H9 (cell line): ENCODE results near the gene MOSMO. TPM values are rescaled to one million over a fixed set of nuclear protein-coding genes. Genes with fewer than 3 reads are reported as not detected.

ENCODE experiments used
- DNase-seq: peaks from one replicate; pipeline ENCODE4 v3.0.0-alpha.2; 2017
- H2AFZ ChIP-seq: one replicate; pipeline ENCODE4 v1.6.1; 2013; ENCODE audit warnings: mild to moderate bottlenecking, low read length, control low read depth, moderate library complexity
- H2AK5ac ChIP-seq: 2 replicates; pipeline ENCODE4 v1.6.1; 2013; ENCODE audit warnings: low read length, control low read depth, mixed read lengths; ENCODE audit not compliant: insufficient read length
- H2BK120ac ChIP-seq: one replicate; pipeline ENCODE4 v1.6.1; 2013; ENCODE audit warnings: low read depth, mild to moderate bottlenecking, low read length, control low read depth, inconsistent platforms; ENCODE audit not compliant: poor library complexity, severe bottlenecking
- H2BK12ac ChIP-seq: 2 replicates; pipeline ENCODE4 v1.6.1; 2013; ENCODE audit warnings: low read length, control low read depth, mixed read lengths, low read depth; ENCODE audit not compliant: insufficient read length
- H2BK15ac ChIP-seq: 2 replicates; pipeline ENCODE4 v1.6.1; 2013; ENCODE audit warnings: low read depth, low read length, control low read depth
- H2BK20ac ChIP-seq: one replicate; pipeline ENCODE4 v1.6.1; 2013; ENCODE audit warnings: low read depth, mild to moderate bottlenecking, low read length, control low read depth, inconsistent platforms; ENCODE audit not compliant: poor library complexity, severe bottlenecking
- H2BK5ac ChIP-seq: 2 replicates; pipeline ENCODE4 v1.6.1; 2013; ENCODE audit warnings: low read length, control low read depth, mixed read lengths; ENCODE audit not compliant: insufficient read length
- H3K14ac ChIP-seq: 2 replicates; pipeline ENCODE4 v1.6.1; 2013; ENCODE audit warnings: low read length, control low read depth; ENCODE audit not compliant: insufficient read depth
- H3K18ac ChIP-seq: 2 replicates; pipeline ENCODE4 v1.6.1; 2013; ENCODE audit warnings: low read depth, mild to moderate bottlenecking, mixed read lengths, low read length, control low read depth; ENCODE audit not compliant: insufficient read length
- H3K23ac ChIP-seq: 2 replicates; pipeline ENCODE4 v1.6.1; 2013; ENCODE audit warnings: low read length, control low read depth, mixed read lengths, low read depth; ENCODE audit not compliant: insufficient read length
- H3K23me2 ChIP-seq: 2 replicates; pipeline ENCODE4 v1.6.1; 2013; ENCODE audit warnings: low read depth, mild to moderate bottlenecking, mixed read lengths, low read length, control low read depth; ENCODE audit not compliant: insufficient read length, poor library complexity, severe bottlenecking
- H3K27ac ChIP-seq: 2 replicates; pipeline ENCODE4 v1.5.1; 2013; ENCODE audit warnings: low read length, control low read depth, mixed read lengths, low read depth; ENCODE audit not compliant: insufficient read length
- H3K27me3 ChIP-seq: 2 replicates; pipeline ENCODE4 v1.6.1; 2013; ENCODE audit warnings: low read length, control low read depth, inconsistent platforms; ENCODE audit not compliant: insufficient read depth
- H3K4ac ChIP-seq: 2 replicates; pipeline ENCODE4 v1.6.1; 2013; ENCODE audit warnings: low read depth, mild to moderate bottlenecking, control low read depth, inconsistent platforms, low read length, moderate library complexity
- H3K4me1 ChIP-seq: 2 replicates; pipeline ENCODE4 v1.6.1; 2013; ENCODE audit warnings: low read length, control low read depth, inconsistent platforms; ENCODE audit not compliant: insufficient read depth
- H3K4me2 ChIP-seq: 2 replicates; pipeline ENCODE4 v1.6.1; 2013; ENCODE audit warnings: low read length, control low read depth, mixed read lengths; ENCODE audit not compliant: insufficient read length, insufficient read depth
- H3K56ac ChIP-seq: 2 replicates; pipeline ENCODE4 v1.6.1; 2013; ENCODE audit warnings: low read depth, mild to moderate bottlenecking, mixed read lengths, low read length, control low read depth; ENCODE audit not compliant: insufficient read length
- H3K79me1 ChIP-seq: 2 replicates; pipeline ENCODE4 v1.6.1; 2013; ENCODE audit warnings: low read depth, mild to moderate bottlenecking, moderate library complexity, low read length, control low read depth, inconsistent platforms; ENCODE audit not compliant: insufficient read depth, poor library complexity, severe bottlenecking
- H3K79me2 ChIP-seq: 2 replicates; pipeline ENCODE4 v1.6.1; 2013; ENCODE audit warnings: low read length, control low read depth, inconsistent platforms; ENCODE audit not compliant: insufficient read depth
- H3K9ac ChIP-seq: 2 replicates; pipeline ENCODE4 v1.6.1; 2013; ENCODE audit warnings: low read length, control low read depth, mixed read lengths; ENCODE audit not compliant: insufficient read length; ENCODE audit errors: extremely low read depth
- H3K9me3 ChIP-seq: one replicate; pipeline ENCODE4 v1.6.1; 2013; ENCODE audit warnings: low read depth, low read length, inconsistent platforms; ENCODE audit not compliant: control insufficient read depth
- H3T11ph ChIP-seq: one replicate; pipeline ENCODE4 v1.6.1; 2013; ENCODE audit warnings: mild to moderate bottlenecking, low read length, control low read depth, inconsistent platforms
- H4K20me1 ChIP-seq: one replicate; pipeline ENCODE4 v1.6.1; 2013; ENCODE audit not compliant: control insufficient read depth, insufficient read length, insufficient read depth
- H4K5ac ChIP-seq: 2 replicates; pipeline ENCODE4 v1.6.1; 2013; ENCODE audit warnings: low read depth, mild to moderate bottlenecking, mixed read lengths, low read length, control low read depth; ENCODE audit not compliant: insufficient read length
- H4K8ac ChIP-seq: replicated peaks from 2 replicates; pipeline ENCODE4 v1.6.1; 2013; ENCODE audit warnings: low read length, control low read depth, mixed read lengths, low read depth; ENCODE audit not compliant: insufficient read length
- H4K91ac ChIP-seq: 2 replicates; pipeline ENCODE4 v1.6.1; 2013; ENCODE audit warnings: low read depth, mild to moderate bottlenecking, moderate library complexity, mixed read lengths, low read length, control low read depth; ENCODE audit not compliant: insufficient read length
- H3K27ac Mint-ChIP-seq, 3 experiments: 2 replicates in 2 of 3; 3 replicates in 1 of 3; pipeline ENCODE4 v1.8.0; 2020 to 2021; ENCODE audit warnings: mixed read lengths in 3 of 3, mild to moderate bottlenecking in 1 of 3, moderate library complexity in 1 of 3
- H3K27me3 Mint-ChIP-seq: 2 replicates; pipeline ENCODE4 v1.8.0; 2021; ENCODE audit warnings: low read depth, mild to moderate bottlenecking, moderate library complexity, mixed read lengths
- H3K36me3 Mint-ChIP-seq, 3 experiments: 2 replicates in 2 of 3; 3 replicates in 1 of 3; pipeline ENCODE4 v1.8.0; 2020 to 2021; ENCODE audit warnings: low read depth in 3 of 3, mixed read lengths in 3 of 3; ENCODE audit not compliant: insufficient read depth in 1 of 3
- H3K4me1 Mint-ChIP-seq, 2 experiments: 2 replicates each; pipeline ENCODE4 v1.8.0; 2020; ENCODE audit warnings: mixed read lengths in 2 of 2
- H3K4me3 Mint-ChIP-seq, 2 experiments: 2 replicates in 1 of 2; 3 replicates in 1 of 2; pipeline ENCODE4 v1.8.0; 2020 to 2021; ENCODE audit warnings: mild to moderate bottlenecking in 2 of 2, mixed read lengths in 2 of 2, moderate library complexity in 1 of 2
- H3K9me3 Mint-ChIP-seq, 2 experiments: 2 replicates in 1 of 2; 3 replicates in 1 of 2; pipeline ENCODE4 v1.8.0; 2020; ENCODE audit warnings: mild to moderate bottlenecking in 2 of 2, mixed read lengths in 2 of 2, moderate library complexity in 1 of 2
- CTCF ChIP-seq: fragments of 200-600 bp; sonication (generic); conservative IDR thresholded peaks from 3 replicates; pipeline ENCODE4 v1.8.0; 2021; ENCODE audit warnings: antibody characterized with exemption, mild to moderate bottlenecking
- WGBS: extraction: QIAGEN DNeasy Blood & Tissue Kit; methylation state at CpG from one replicate; pipeline ENCODE4 v1.1.7; 2013; ENCODE audit warnings: missing lambda C conversion rate, low lambda C conversion rate, mixed read lengths; ENCODE audit not compliant: insufficient read length; ENCODE audit errors: extremely low coverage; 5-methylcytosine and 5-hydroxymethylcytosine counted together
- total RNA-seq: library from RNA; stranded (reverse); gene quantifications from 2 replicates; pipeline ENCODE4 v1.2.1, GENCODE V29; 2021

Gene MOSMO
- total RNA-seq, 1 experiment from 2014 or later, result 13.5 TPM

- no peaks in the 10 kb centered on the region; the same call in 1 of the 2 replicates for H3K79me2 ChIP-seq
- no peak overlapping the region for H3K27ac ChIP-seq
- no peak overlapping the region for H4K8ac ChIP-seq
- H3K4me1 Mint-ChIP-seq, result peaks cover 11 to 12% of the 10 kb centered on the region in 2 experiments
- H3K4me3 Mint-ChIP-seq, result no peak overlapping the region
- no peak overlapping the region for H4K5ac ChIP-seq
- no peak overlapping the region for H3K18ac ChIP-seq
- peaks cover 0 to 4% (median 0%) of the 10 kb centered on the region in 3 experiments; a peak in 3 of 7 replicates for H3K36me3 Mint-ChIP-seq
- H2AFZ ChIP-seq, result no peak overlapping the region
- H2AK5ac ChIP-seq, result no peak overlapping the region
- H4K20me1 ChIP-seq, result no peaks in the 10 kb centered on the region
- no peak overlapping the region for H3T11ph ChIP-seq
- DNase-seq, result no peak
- H3K4ac ChIP-seq, result no peak overlapping the region
- H4K91ac ChIP-seq, result no peak overlapping the region
- no peak overlapping the region for H3K14ac ChIP-seq
- H3K9ac ChIP-seq, result no peak overlapping the region
- no peaks in the 10 kb centered on the region for H3K27me3 ChIP-seq
- no peak overlapping the region for H2BK20ac ChIP-seq
- H3K23me2 ChIP-seq, result no peaks in the 10 kb centered on the region
- H3K9me3 Mint-ChIP-seq, result no peaks in the 10 kb centered on the region
- H3K56ac ChIP-seq, result no peak overlapping the region
- no peak overlapping the region for H3K23ac ChIP-seq
- H2BK15ac ChIP-seq, result no peak overlapping the region
- H3K79me1 ChIP-seq, result peaks cover 3% of the 10 kb centered on the region
- no peaks in the 10 kb centered on the region; the same call in 1 of the 2 replicates for H3K4me1 ChIP-seq
- no peak overlapping the region for H2BK5ac ChIP-seq
- no peak overlapping the region for H3K4me2 ChIP-seq
- peak overlapping the region in 2 of 3 experiments; percentile 32 to 81; a peak in 3 of 7 replicates for H3K27ac Mint-ChIP-seq
- no CpG with 5 or more reads among the region's 3 CpGs for WGBS
- no peak for TF ChIP-seq CTCF
- H3K9me3 ChIP-seq, result no peaks in the 10 kb centered on the region
- H3K27me3 Mint-ChIP-seq, result no peaks in the 10 kb centered on the region
- H2BK120ac ChIP-seq, result no peak overlapping the region
- no peak overlapping the region for H2BK12ac ChIP-seq
Measured at GRCh38 chr16:22034503-22034902, 26.6 kb downstream of the MOSMO start.
